Urinary bladder (tissue), 4 donors: ENCODE results near the gene CASP7. TPM values are rescaled to one million over a fixed set of nuclear protein-coding genes. Genes with fewer than 3 reads are reported as not detected.
"Not testable (repeated sequence)": the region's sequence is repeated elsewhere in the genome, so short reads cannot be mapped to it uniquely, and the experiment has no call there.

Source experiments
- DNase-seq: peaks from one replicate; pipeline ENCODE4 v3.0.0-alpha.2; 2015; ENCODE audit errors: extremely low spot score
- H3K27ac ChIP-seq: one replicate; pipeline ENCODE4 v1.5.1; 2013; ENCODE audit warnings: low read depth, mild to moderate bottlenecking, moderate library complexity
- H3K36me3 ChIP-seq: one replicate; pipeline ENCODE4 v1.6.1; 2013; ENCODE audit warnings: mild to moderate bottlenecking, moderate library complexity; ENCODE audit not compliant: insufficient read depth
- H3K4me1 ChIP-seq: one replicate; pipeline ENCODE4 v1.6.1; 2013; ENCODE audit warnings: mild to moderate bottlenecking, moderate library complexity; ENCODE audit not compliant: insufficient read depth
- H3K4me3 ChIP-seq: one replicate; pipeline ENCODE4 v1.5.1; 2013; ENCODE audit warnings: low read depth, low read length
- WGBS: extraction: QIAGEN DNeasy Blood & Tissue Kit; methylation state at CpG from one replicate; pipeline ENCODE4 v1.1.7; 2013; 5-methylcytosine and 5-hydroxymethylcytosine counted together
- polyA plus RNA-seq: library from polyadenylated mRNA; stranded (reverse); fragments of 200-250 nt; gene quantifications from one replicate; pipeline ENCODE4 v1.2.3, GENCODE V29; 2013
- total RNA-seq: library from RNA; depleted of rRNA; stranded (reverse); fragments of >200 nt; gene quantifications from one replicate; pipeline ENCODE4 v1.2.3, GENCODE V29; 2014
- donor health status: healthy with polysubstance abuse.
- donor health status: healthy.

The CASP7 gene
- total and polyA plus RNA-seq, 2 donors, result 21.5 to 38.4 TPM

DNA sequence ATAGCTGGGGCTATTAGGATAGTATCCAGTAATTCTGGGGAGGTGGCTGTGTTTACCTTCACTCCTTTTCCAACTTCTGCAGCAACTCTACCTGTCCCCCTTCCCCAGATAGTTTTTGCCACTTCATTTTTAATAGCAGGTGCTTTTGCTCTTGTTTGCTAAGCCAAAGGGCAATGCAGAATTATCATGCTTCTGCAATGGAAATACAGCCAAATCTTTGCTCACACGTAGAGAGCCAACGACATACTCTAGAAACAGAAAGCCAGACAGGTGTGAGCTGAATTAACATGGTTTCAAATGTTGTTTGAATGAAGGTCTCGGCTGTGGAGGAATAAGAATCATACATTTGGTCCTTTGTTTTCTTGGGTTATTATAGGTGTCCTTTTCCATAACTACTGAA is 86.2 kb downstream of the CASP7 start:
- Histone ChIP-seq H3K27ac (no peak overlapping the region), H3K4me3 (no peak overlapping the region), H3K36me3 (no peaks in the 10 kb centered on the region), H3K4me1 (no peaks in the 10 kb centered on the region)
- no peak for DNase-seq
- WGBS, result 38% methylated on average over 3 of the region's 3 CpGs

- Histone ChIP-seq H3K4me1 (no peaks in the 10 kb centered on the region), H3K4me3 (no peak overlapping the region), H3K27ac (no peak overlapping the region), H3K36me3 (no peaks in the 10 kb centered on the region)
- 88% methylated on average over 2 of the region's 2 CpGs for WGBS
- DNase-seq, result no peak
Measured at GRCh38 chr10:113767222-113767621, 87.5 kb downstream of the CASP7 start.

- no peaks in the 10 kb centered on the region for H3K36me3 ChIP-seq
- H3K4me3 ChIP-seq, result no peak overlapping the region
- WGBS, result 78% methylated on average over 4 of the region's 4 CpGs
- no peak overlapping the region for H3K27ac ChIP-seq
- no peaks in the 10 kb centered on the region for H3K4me1 ChIP-seq
- DNase-seq, result no peak
Measured at GRCh38 chr10:113770346-113770745, 90.6 kb downstream of the CASP7 start.

DNA sequence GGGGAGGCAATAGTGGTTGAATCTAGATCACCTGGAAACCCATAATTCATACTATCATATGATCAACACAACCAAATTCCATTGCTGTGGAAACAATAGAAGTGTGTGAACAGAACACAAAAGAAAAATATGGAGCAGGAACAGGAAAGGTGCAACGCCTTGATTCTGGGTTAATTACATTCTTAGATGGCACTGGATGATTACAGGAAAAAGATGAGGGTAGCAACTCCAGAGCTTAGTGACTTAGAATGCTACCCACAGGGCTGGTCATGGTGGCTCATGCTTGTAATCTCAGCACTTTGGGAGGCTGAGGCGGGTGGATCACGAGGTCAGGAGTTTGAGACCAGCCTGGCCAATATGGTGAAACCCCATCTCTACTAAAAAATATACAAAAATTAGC is 91.4 kb downstream of the CASP7 start:
- 88% methylated on average over 3 of the region's 3 CpGs for WGBS
- not testable (repeated sequence) for DNase-seq, H3K4me3 ChIP-seq, H3K36me3 ChIP-seq, H3K4me1 ChIP-seq, H3K27ac ChIP-seq

DNA sequence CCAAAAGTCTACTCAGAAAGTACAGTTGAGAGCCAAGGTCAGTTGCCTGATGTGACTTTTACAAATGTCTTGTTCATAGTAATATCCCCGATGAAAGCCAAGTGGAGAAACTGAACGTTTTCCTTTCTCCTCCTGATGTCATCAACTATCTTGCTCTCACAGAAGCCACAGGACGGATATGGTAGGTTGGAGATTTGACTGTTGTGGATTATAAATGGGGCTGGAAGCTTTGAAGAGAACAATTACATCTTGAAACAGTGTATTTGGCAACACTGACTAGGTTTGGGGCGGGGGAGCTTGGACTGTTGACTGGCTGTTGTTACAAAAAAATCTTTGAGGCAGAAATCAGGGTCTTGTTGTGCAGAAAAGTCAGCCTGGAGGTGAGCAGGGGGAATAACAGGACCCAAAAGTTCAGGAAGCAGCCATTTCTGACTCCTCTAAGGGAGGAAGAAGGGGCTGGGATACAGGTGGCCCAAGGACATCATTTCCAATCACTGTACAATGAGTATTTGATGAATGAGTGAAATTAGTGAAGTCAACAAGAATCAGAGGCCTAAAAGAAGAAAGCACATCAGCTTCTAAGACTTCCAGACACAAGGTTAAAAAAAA is 96.1 kb downstream of the CASP7 start:
- Histone ChIP-seq H3K4me1 (no peaks in the 10 kb centered on the region), H3K27ac (no peak overlapping the region), H3K36me3 (no peaks in the 10 kb centered on the region), H3K4me3 (no peak overlapping the region)
- WGBS, result 74% methylated on average over 4 of the region's 4 CpGs
- DNase-seq, result no peak

GRCh38 chr10:113776553-113776952 is 96.8 kb downstream of the CASP7 start:
- Histone ChIP-seq H3K4me1 (no peaks in the 10 kb centered on the region), H3K4me3 (no peak overlapping the region), H3K36me3 (no peaks in the 10 kb centered on the region), H3K27ac (no peak overlapping the region)
- no peak for DNase-seq
- 90% methylated on average over 1 of the region's 1 CpG for WGBS

Other genes starting within 250 kb of the CASP7 start
- gene HABP2, start 126.9 kb upstream of the CASP7 start, total RNA-seq, result not detected
- 0.10 TPM for gene HABP2, start 126.9 kb upstream of the CASP7 start, polyA plus RNA-seq
- gene NRAP, start 15.9 kb upstream of the CASP7 start, total RNA-seq, result 1.5 TPM
- not detected for gene NRAP, start 15.9 kb upstream of the CASP7 start, polyA plus RNA-seq
- 0.42 TPM for gene PLEKHS1, start 71.8 kb downstream of the CASP7 start, total RNA-seq
- 0.28 TPM for gene PLEKHS1, start 71.8 kb downstream of the CASP7 start, polyA plus RNA-seq
- 14.8 TPM for gene DCLRE1A, start 174.2 kb downstream of the CASP7 start, total RNA-seq
- gene DCLRE1A, start 174.2 kb downstream of the CASP7 start, polyA plus RNA-seq, result 3.8 TPM
- gene NHLRC2, start 174.7 kb downstream of the CASP7 start, total RNA-seq, result 50.6 TPM
- gene NHLRC2, start 174.7 kb downstream of the CASP7 start, polyA plus RNA-seq, result 6.7 TPM